NCI-H2227 (cell line): Measurements from ENCODE around the gene GP5.

Source experiments
- DNase-seq: peaks from one replicate; lab custom pipeline; 2025; ENCODE audit not compliant: unreplicated experiment; lab: John Stamatoyannopoulos, UW

GP5 gene

GRCh38 chr3:194377708-194378107 is 21.4 kb downstream of the GP5 start:
- DNase-seq, result no peak

GRCh38 chr3:194376241-194376560 is 22.9 kb downstream of the GP5 start:
- DNase-seq, result peak; percentile 34

GRCh38 chr3:194375473-194376240 is 23.4 kb downstream of the GP5 start:
- peak; percentile 58 for DNase-seq

GRCh38 chr3:194374935-194375334 is 24.1 kb downstream of the GP5 start:
- DNase-seq, result no peak

- DNase-seq, result no peak
Measured at GRCh38 chr3:194373899-194374298, 25.2 kb downstream of the GP5 start.

GRCh38 chr3:194373028-194373427 is 26.0 kb downstream of the GP5 start:
- no peak for DNase-seq

- no peak for DNase-seq
Measured at GRCh38 chr3:194370753-194371152, 28.3 kb downstream of the GP5 start.

GRCh38 chr3:194369522-194370279 is 29.4 kb downstream of the GP5 start, which contains the start of gene LRRC15:
LRRC15 (minus strand) TSS chr3:194369743; CDS start chr3:194361043, 8,700 bp downstream.
- DNase-seq, result no peak

GRCh38 chr3:194368918-194369317 is 30.1 kb downstream of the GP5 start:
- DNase-seq, result no peak

GRCh38 chr3:194367992-194368841 is 30.8 kb downstream of the GP5 start:
- peak; percentile 21 for DNase-seq

GRCh38 chr3:194365978-194366490 is 33.0 kb downstream of the GP5 start:
- DNase-seq, result no peak

GRCh38 chr3:194365526-194365925 is 33.5 kb downstream of the GP5 start:
- no peak for DNase-seq

- peak; percentile 85 for DNase-seq
Measured at GRCh38 chr3:194364652-194365434, 34.2 kb downstream of the GP5 start.

GRCh38 chr3:194364314-194364651 is 34.8 kb downstream of the GP5 start:
- DNase-seq, result no peak

GRCh38 chr3:194360568-194360967 is 38.5 kb downstream of the GP5 start:
- DNase-seq, result no peak

- DNase-seq, result no peak
Measured at GRCh38 chr3:194357681-194358080, 41.4 kb downstream of the GP5 start.

- no peak for DNase-seq
Measured at GRCh38 chr3:194355379-194355778, 43.7 kb downstream of the GP5 start.

- DNase-seq, result no peak
Measured at GRCh38 chr3:194354315-194354714, 44.8 kb downstream of the GP5 start.

- no peak for DNase-seq
Measured at GRCh38 chr3:194352667-194353246, 46.3 kb downstream of the GP5 start.

GRCh38 chr3:194351952-194352536 is 47.0 kb downstream of the GP5 start:
- no peak for DNase-seq
